Trophoblast cell (in vitro differentiated cells and primary cell): ENCODE data around the gene GALNT18.

ENCODE experiments used
- DNase-seq, 2 donors: peaks; one replicate each; pipeline ENCODE4 v3.0.0-alpha.2; 2016
- H2AFZ ChIP-seq: 2 replicates; pipeline ENCODE4 v1.6.1; 2013; ENCODE audit warnings: low read length, moderate library complexity, mild to moderate bottlenecking; ENCODE audit not compliant: insufficient read depth, poor library complexity
- H2AK5ac ChIP-seq: 2 replicates; pipeline ENCODE4 v1.6.1; 2013; ENCODE audit warnings: mild to moderate bottlenecking, low read length
- H2BK120ac ChIP-seq: 2 replicates; pipeline ENCODE4 v1.6.1; 2013; ENCODE audit warnings: low read length, mild to moderate bottlenecking, moderate library complexity; ENCODE audit not compliant: insufficient read depth, poor library complexity
- H2BK12ac ChIP-seq: 2 replicates; pipeline ENCODE4 v1.6.1; 2013; ENCODE audit warnings: mild to moderate bottlenecking, low read length, moderate library complexity
- H2BK5ac ChIP-seq: 2 replicates; pipeline ENCODE4 v1.6.1; 2013; ENCODE audit warnings: low read length, low read depth, moderate library complexity, mild to moderate bottlenecking; ENCODE audit not compliant: poor library complexity
- H3K14ac ChIP-seq: 2 replicates; pipeline ENCODE4 v1.6.1; 2013; ENCODE audit warnings: mild to moderate bottlenecking, low read length
- H3K18ac ChIP-seq: 2 replicates; pipeline ENCODE4 v1.6.1; 2013; ENCODE audit warnings: mild to moderate bottlenecking, low read length
- H3K23ac ChIP-seq: 2 replicates; pipeline ENCODE4 v1.6.1; 2013; ENCODE audit warnings: low read length
- H3K27ac ChIP-seq: 2 replicates; pipeline ENCODE4 v1.5.1; 2013; ENCODE audit warnings: low read depth, mild to moderate bottlenecking, inconsistent platforms, low read length, moderate library complexity
- H3K27me3 ChIP-seq: 2 replicates; pipeline ENCODE4 v1.6.1; 2013; ENCODE audit warnings: inconsistent platforms, mild to moderate bottlenecking, low read length, moderate library complexity; ENCODE audit not compliant: insufficient read depth
- H3K36me3 ChIP-seq, 2 experiments: 1 replicate in 1 of 2; 2 replicates in 1 of 2; pipeline ENCODE4 v1.6.1; 2013; ENCODE audit warnings: low read length in 2 of 2, mild to moderate bottlenecking in 2 of 2, moderate library complexity in 1 of 2; ENCODE audit not compliant: insufficient read depth in 2 of 2, control insufficient read depth in 1 of 2
- H3K4ac ChIP-seq: 2 replicates; pipeline ENCODE4 v1.6.1; 2013; ENCODE audit warnings: low read depth, mild to moderate bottlenecking, low read length, moderate library complexity
- H3K4me1 ChIP-seq, 2 experiments: 1 replicate in 1 of 2; 2 replicates in 1 of 2; pipeline ENCODE4 v1.6.1; 2013; ENCODE audit warnings: low read length in 2 of 2, mild to moderate bottlenecking in 2 of 2, moderate library complexity in 1 of 2; ENCODE audit not compliant: insufficient read depth in 2 of 2, control insufficient read depth in 1 of 2
- H3K4me2 ChIP-seq: 2 replicates; pipeline ENCODE4 v1.6.1; 2013; ENCODE audit warnings: inconsistent platforms, mild to moderate bottlenecking, low read length, moderate library complexity
- H3K4me3 ChIP-seq: 2 replicates; pipeline ENCODE4 v1.5.1; 2013; ENCODE audit warnings: mild to moderate bottlenecking, low read depth, low read length, inconsistent platforms
- H3K79me1 ChIP-seq: one replicate; pipeline ENCODE4 v1.6.1; 2013; ENCODE audit warnings: low read length
- H3K79me2 ChIP-seq: 2 replicates; pipeline ENCODE4 v1.6.1; 2013; ENCODE audit warnings: low read length, mild to moderate bottlenecking; ENCODE audit not compliant: control insufficient read depth, insufficient read depth, poor library complexity
- H3K9ac ChIP-seq: 2 replicates; pipeline ENCODE4 v1.6.1; 2013; ENCODE audit warnings: mild to moderate bottlenecking, low read length
- H3K9me3 ChIP-seq: 2 replicates; pipeline ENCODE4 v1.6.1; 2013; ENCODE audit warnings: low read depth, mild to moderate bottlenecking, control low read depth, inconsistent platforms, low read length; ENCODE audit not compliant: insufficient read depth
- H4K12ac ChIP-seq: 2 replicates; pipeline ENCODE4 v1.6.1; 2013; ENCODE audit warnings: low read depth, mild to moderate bottlenecking, low read length, moderate library complexity
- H4K8ac ChIP-seq: 2 replicates; pipeline ENCODE4 v1.6.1; 2013; ENCODE audit warnings: low read depth, mild to moderate bottlenecking, low read length, moderate library complexity
- H4K91ac ChIP-seq: one replicate; pipeline ENCODE4 v1.6.1; 2013; ENCODE audit warnings: low read depth, mild to moderate bottlenecking, low read length, moderate library complexity
- WGBS: extraction: QIAGEN DNeasy Blood & Tissue Kit; methylation state at CpG from one replicate; pipeline ENCODE4 v1.1.7; 2013; ENCODE audit warnings: missing lambda C conversion rate; ENCODE audit not compliant: insufficient read length, insufficient coverage; ENCODE audit errors: extremely low coverage; 5-methylcytosine and 5-hydroxymethylcytosine counted together

GALNT18 gene

DNA sequence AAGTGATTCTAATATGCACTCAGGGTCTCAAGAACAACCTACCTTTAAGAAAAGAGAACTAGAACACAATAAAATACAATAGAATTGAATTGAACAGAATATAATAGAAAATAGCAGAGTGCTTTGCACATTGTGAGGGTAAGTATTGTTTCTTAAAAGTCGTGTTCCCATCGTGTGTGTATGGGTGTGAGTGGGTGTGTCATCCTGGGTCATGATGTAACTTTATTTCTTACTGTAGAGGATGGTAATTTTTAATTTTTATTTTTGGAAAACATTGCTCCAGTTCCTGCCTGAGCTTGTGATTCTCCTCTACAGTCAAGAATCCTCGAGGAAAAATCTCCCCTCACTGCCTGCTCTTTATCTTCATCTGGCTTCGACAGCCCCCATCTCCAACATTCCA, 193.1 kb downstream of the GALNT18 start:
- H2BK120ac ChIP-seq = no peak overlapping the region
- H3K36me3 ChIP-seq = no peaks in the 10 kb centered on the region
- no CpG with 5 or more reads among the region's 4 CpGs for WGBS
- H3K27ac ChIP-seq = no peak overlapping the region
- no peaks in the 10 kb centered on the region for H3K79me2 ChIP-seq
- no peak overlapping the region for H3K4me2 ChIP-seq
- no peak overlapping the region for H3K4me3 ChIP-seq
- no peak overlapping the region for H3K23ac ChIP-seq
- no peak overlapping the region for H3K14ac ChIP-seq
- no peak overlapping the region for H4K8ac ChIP-seq
- H2BK12ac ChIP-seq = no peak overlapping the region
- H3K27me3 ChIP-seq = no peaks in the 10 kb centered on the region
- no peak overlapping the region for H3K9ac ChIP-seq
- H4K12ac ChIP-seq = no peak overlapping the region
- H3K9me3 ChIP-seq = peaks cover 2% of the 10 kb centered on the region
- no peak overlapping the region for H2AFZ ChIP-seq
- H3K4ac ChIP-seq = no peak overlapping the region
- no peak for DNase-seq
- no peak overlapping the region for H4K91ac ChIP-seq
- peaks cover 11 to 12% of the 10 kb centered on the region in 2 experiments for H3K4me1 ChIP-seq
- H2AK5ac ChIP-seq = no peak overlapping the region
- H3K18ac ChIP-seq = no peak overlapping the region
- no peaks in the 10 kb centered on the region for H3K79me1 ChIP-seq
- H2BK5ac ChIP-seq = no peak overlapping the region

DNA sequence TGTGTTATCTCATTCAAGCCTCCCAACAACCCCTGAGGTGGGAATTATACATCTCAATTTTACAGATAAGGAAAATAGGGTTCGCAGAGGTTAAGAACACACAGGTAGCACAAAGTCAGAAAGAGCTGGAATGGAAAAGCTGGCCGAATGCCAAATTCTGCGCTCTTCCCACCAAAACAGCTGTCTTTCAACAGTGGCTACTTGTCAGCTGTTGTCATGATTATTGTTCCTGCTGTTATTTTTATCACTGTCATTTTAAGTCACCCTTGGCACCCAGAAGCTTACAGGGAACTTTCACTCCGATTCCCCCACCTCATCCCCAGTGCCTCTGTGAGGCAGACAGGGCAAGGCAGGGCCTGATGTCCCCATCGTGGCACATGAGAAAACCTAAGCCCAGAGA, 194.3 kb downstream of the GALNT18 start:
- H3K14ac ChIP-seq = no peak overlapping the region
- no CpG with 5 or more reads among the region's 5 CpGs for WGBS
- no peaks in the 10 kb centered on the region for H3K27me3 ChIP-seq
- no peak overlapping the region for H3K4ac ChIP-seq
- no peak overlapping the region for H3K4me2 ChIP-seq
- H2AFZ ChIP-seq = no peak overlapping the region
- no peak overlapping the region for H4K12ac ChIP-seq
- no peak overlapping the region for H3K23ac ChIP-seq
- H3K4me1 ChIP-seq = peaks cover 11 to 12% of the 10 kb centered on the region in 2 experiments
- no peaks in the 10 kb centered on the region for H3K79me2 ChIP-seq
- H4K91ac ChIP-seq = no peak overlapping the region
- no peak overlapping the region for H2AK5ac ChIP-seq
- H2BK12ac ChIP-seq = no peak overlapping the region
- no peaks in the 10 kb centered on the region for H3K36me3 ChIP-seq
- no peaks in the 10 kb centered on the region for H3K79me1 ChIP-seq
- no peak for DNase-seq
- H3K4me3 ChIP-seq = no peak overlapping the region
- no peak overlapping the region for H4K8ac ChIP-seq
- H3K9me3 ChIP-seq = peaks cover 2% of the 10 kb centered on the region
- H3K9ac ChIP-seq = no peak overlapping the region
- H2BK5ac ChIP-seq = no peak overlapping the region
- H2BK120ac ChIP-seq = no peak overlapping the region
- H3K27ac ChIP-seq = no peak overlapping the region
- H3K18ac ChIP-seq = no peak overlapping the region

DNA sequence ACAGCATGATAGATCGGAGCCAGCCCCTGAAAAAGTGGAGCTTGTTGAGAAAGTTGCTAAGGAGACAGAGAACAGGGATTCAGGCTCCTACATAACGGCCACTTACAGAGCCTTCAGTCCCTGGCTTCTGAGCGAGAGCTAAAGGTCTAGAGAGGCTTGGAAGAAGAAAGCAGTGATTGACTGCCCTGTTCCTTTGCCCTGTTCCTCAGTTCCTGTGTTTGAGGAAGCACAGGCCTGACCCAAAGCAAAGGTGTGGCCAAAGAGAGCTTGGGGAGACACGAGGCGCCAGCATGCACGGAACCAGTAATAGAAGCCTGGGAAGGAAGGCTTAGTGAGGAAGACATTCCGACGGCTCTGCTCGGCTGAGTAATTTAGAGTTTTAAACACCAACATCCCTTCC, 194.7 kb downstream of the GALNT18 start:
- no peak overlapping the region for H3K18ac ChIP-seq
- H3K4me1 ChIP-seq = peaks cover 11 to 12% of the 10 kb centered on the region in 2 experiments
- no peak overlapping the region for H2AK5ac ChIP-seq
- no peak overlapping the region for H4K8ac ChIP-seq
- no peak overlapping the region for H2BK5ac ChIP-seq
- no peak overlapping the region for H4K12ac ChIP-seq
- H3K9me3 ChIP-seq = peaks cover 2% of the 10 kb centered on the region
- no peak overlapping the region for H2BK12ac ChIP-seq
- H2BK120ac ChIP-seq = no peak overlapping the region
- H3K23ac ChIP-seq = no peak overlapping the region
- no peak overlapping the region for H3K4me2 ChIP-seq
- no peaks in the 10 kb centered on the region for H3K79me1 ChIP-seq
- H3K27ac ChIP-seq = no peak overlapping the region
- H3K36me3 ChIP-seq = no peaks in the 10 kb centered on the region
- no peak for DNase-seq
- H3K9ac ChIP-seq = no peak overlapping the region
- H3K4me3 ChIP-seq = no peak overlapping the region
- WGBS = no CpG with 5 or more reads among the region's 9 CpGs
- H3K14ac ChIP-seq = no peak overlapping the region
- no peak overlapping the region for H3K4ac ChIP-seq
- H3K27me3 ChIP-seq = no peaks in the 10 kb centered on the region
- H2AFZ ChIP-seq = no peak overlapping the region
- no peak overlapping the region for H4K91ac ChIP-seq
- H3K79me2 ChIP-seq = no peaks in the 10 kb centered on the region

DNA sequence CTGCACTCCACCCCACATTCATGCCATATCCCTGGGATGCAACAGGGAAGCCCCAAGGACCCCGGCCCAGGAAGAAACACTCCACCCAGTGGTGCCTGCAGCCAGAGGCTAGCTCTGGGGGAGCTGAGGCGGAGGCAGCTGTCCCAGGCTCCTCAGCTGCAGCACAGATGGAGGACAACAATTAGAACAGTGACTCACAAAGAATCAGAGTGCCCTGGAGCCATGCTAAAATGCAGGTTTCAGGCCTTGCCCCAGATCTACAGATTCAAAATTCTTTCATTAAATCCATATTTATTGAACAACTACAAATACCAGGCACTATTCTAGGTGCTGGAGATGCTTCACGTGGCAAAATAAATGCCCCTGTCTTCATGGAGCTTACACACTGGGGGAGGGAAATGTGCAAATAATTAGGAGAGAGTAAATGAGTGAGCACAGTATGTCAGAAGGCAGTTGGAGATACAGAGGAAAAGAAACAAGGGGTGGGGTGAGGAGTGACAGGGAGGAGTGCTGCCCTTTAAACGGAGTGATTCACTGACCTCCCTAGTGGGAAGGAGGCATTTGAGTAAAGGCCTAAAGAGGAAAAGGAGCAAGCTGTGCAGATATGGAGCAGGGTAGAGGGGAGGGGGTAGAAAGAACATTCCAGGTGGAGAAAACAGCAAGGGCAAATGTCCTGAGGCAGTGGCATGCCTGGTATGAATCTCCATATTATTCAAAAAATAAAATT, 195.4 kb downstream of the GALNT18 start:
- Histone ChIP-seq H3K9ac (no peak overlapping the region), H3K14ac (no peak overlapping the region), H3K18ac (no peak overlapping the region), H4K8ac (no peak overlapping the region), H2AK5ac (no peak overlapping the region), H3K27ac (no peak overlapping the region), H4K12ac (no peak overlapping the region), H3K79me2 (no peaks in the 10 kb centered on the region), H2BK5ac (no peak overlapping the region), H3K4me2 (no peak overlapping the region), H2BK120ac (no peak overlapping the region), H3K9me3 (peaks cover 2% of the 10 kb centered on the region), H4K91ac (no peak overlapping the region), H3K4ac (no peak overlapping the region), H3K36me3 (no peaks in the 10 kb centered on the region), H3K79me1 (no peaks in the 10 kb centered on the region), H3K4me3 (no peak overlapping the region), H3K23ac (no peak overlapping the region), H3K4me1 (peaks cover 11 to 12% of the 10 kb centered on the region in 2 experiments), H2AFZ (no peak overlapping the region), H3K27me3 (no peaks in the 10 kb centered on the region), H2BK12ac (no peak overlapping the region)
- peak; percentile 62 to 65 for DNase-seq
- WGBS = no CpG with 5 or more reads among the region's 4 CpGs
